Small intestine (tissue), 7 donors: ENCODE data around the gene PACSIN1. TPM values are rescaled to one million over a fixed set of nuclear protein-coding genes. Genes with fewer than 3 reads are reported as not detected.

ENCODE experiments used
- DNase-seq, 2 donors: peaks; one replicate each; pipeline versions ENCODE4 v3.0.0 to v3.0.0-alpha.2; 2013
- FAIRE-seq: peaks from 2 replicates; lab custom pipeline; 2012; peaks lifted over from hg19 to GRCh38; lab: Jason Lieb, UNC
- H3K27ac ChIP-seq, 3 donors: one replicate each; pipeline ENCODE4 v1.5.1; 2013; ENCODE audit warnings: low read length in 2 of 3, mild to moderate bottlenecking in 2 of 3, control low read depth in 1 of 3, inconsistent platforms in 1 of 3, low read depth in 1 of 3, moderate library complexity in 1 of 3
- H3K27me3 ChIP-seq, 3 donors: one replicate each; pipeline ENCODE4 v1.6.1; 2013; ENCODE audit warnings: low read length in 3 of 3, inconsistent platforms in 1 of 3; ENCODE audit not compliant: control insufficient read depth in 3 of 3, insufficient read depth in 3 of 3
- H3K36me3 ChIP-seq, 3 donors: one replicate each; pipeline ENCODE4 v1.6.1; 2013; ENCODE audit warnings: low read length in 3 of 3, inconsistent platforms in 1 of 3, low read depth in 1 of 3, mild to moderate bottlenecking in 1 of 3, moderate library complexity in 1 of 3; ENCODE audit not compliant: control insufficient read depth in 3 of 3, insufficient read depth in 2 of 3
- H3K4me1 ChIP-seq, 3 donors: one replicate each; pipeline ENCODE4 v1.6.1; 2013; ENCODE audit warnings: low read length in 2 of 3, inconsistent platforms in 1 of 3, low read depth in 1 of 3, mild to moderate bottlenecking in 1 of 3, moderate library complexity in 1 of 3; ENCODE audit not compliant: control insufficient read depth in 3 of 3, insufficient read depth in 2 of 3
- H3K4me3 ChIP-seq, 3 donors: one replicate each; pipeline ENCODE4 v1.5.1; 2013; ENCODE audit warnings: low read length in 3 of 3, control low read depth in 1 of 3, inconsistent platforms in 1 of 3, low read depth in 1 of 3, mild to moderate bottlenecking in 1 of 3, moderate library complexity in 1 of 3
- H3K9me3 ChIP-seq, 2 donors: one replicate each; pipeline ENCODE4 v1.6.1; 2013; ENCODE audit warnings: low read depth in 1 of 2, low read length in 1 of 2; ENCODE audit not compliant: control insufficient read depth in 2 of 2, insufficient read depth in 1 of 2
- WGBS, 3 donors: extraction: QIAGEN DNeasy Blood & Tissue Kit; methylation state at CpG; one replicate each; pipeline ENCODE4 v1.1.7; 2013; 5-methylcytosine and 5-hydroxymethylcytosine counted together
- polyA plus RNA-seq, 4 donors: library from polyadenylated mRNA; stranded (reverse) in 3 of 4; unstranded in 1 of 4; fragments of 200-250 nt in 3 of 4; fragments of 120-200 nt in 1 of 4; gene quantifications; one replicate each; pipeline versions ENCODE4 v1.2.1 to v1.2.3, GENCODE V29; 2013
- donor health status: healthy with polysubstance abuse.
- donor health status: control.
- donor health status: control.
- donor health status: Bipolar disorder and iron deficiency.
- donor health status: healthy.

PACSIN1 gene
- polyA plus RNA-seq, 4 donors: 0.19 to 1.6 TPM; not detected in 2

GRCh38 chr6:34543421-34543820 is 77.5 kb downstream of the PACSIN1 start:
- FAIRE-seq (no peak), DNase-seq (no peak)
- Histone ChIP-seq H3K36me3 (no peaks in the 10 kb centered on the region), H3K27ac (no peak overlapping the region), H3K9me3 (no peaks in the 10 kb centered on the region), H3K4me1 (peaks cover 0 to 12% (median 0%) of the 10 kb centered on the region in 3 donors), H3K4me3 (no peak overlapping the region), H3K27me3 (no peaks in the 10 kb centered on the region)
- WGBS, 3 donors: 71 to 81% (median 73%) methylated on average over 5 of the region's 5 CpGs

- Histone ChIP-seq H3K4me1 (peaks cover 0 to 12% (median 0%) of the 10 kb centered on the region in 3 donors), H3K27me3 (no peaks in the 10 kb centered on the region), H3K36me3 (no peaks in the 10 kb centered on the region), H3K27ac (no peak overlapping the region), H3K9me3 (no peaks in the 10 kb centered on the region), H3K4me3 (no peak overlapping the region)
- no peak for FAIRE-seq
- no peak for DNase-seq
- 89 to 93% (median 91%) methylated on average over 27 of the region's 27 CpGs for WGBS, 3 donors
Observed at GRCh38 chr6:34544052-34544604, 78.3 kb downstream of the PACSIN1 start.

GRCh38 chr6:34544776-34545471 is 79.0 kb downstream of the PACSIN1 start:
- Histone ChIP-seq H3K4me1 (peaks cover 0 to 12% (median 0%) of the 10 kb centered on the region in 3 donors), H3K27me3 (no peaks in the 10 kb centered on the region), H3K4me3 (no peak overlapping the region), H3K27ac (no peak overlapping the region), H3K36me3 (no peaks in the 10 kb centered on the region), H3K9me3 (no peaks in the 10 kb centered on the region)
- no peak for DNase-seq
- 64 to 79% (median 67%) methylated on average over 13 of the region's 13 CpGs for WGBS, 3 donors
- no peak for FAIRE-seq

GRCh38 chr6:34546551-34547321 is 80.9 kb downstream of the PACSIN1 start:
- Histone ChIP-seq H3K9me3 (no peaks in the 10 kb centered on the region), H3K36me3 (no peaks in the 10 kb centered on the region), H3K27ac (peak overlapping the region in 1 of 3 donors; percentile 12), H3K4me1 (peaks cover 0 to 12% (median 0%) of the 10 kb centered on the region in 3 donors), H3K27me3 (no peaks in the 10 kb centered on the region), H3K4me3 (no peak overlapping the region)
- 8 to 24% (median 8%) methylated on average over 10 to 11 of the region's 11 CpGs for WGBS, 3 donors
- FAIRE-seq (no peak), DNase-seq (peak in 1 of 2 donors; percentile 67)

- no peaks in the 10 kb centered on the region for H3K9me3 ChIP-seq
- H3K4me1 ChIP-seq: peaks cover 0 to 12% (median 0%) of the 10 kb centered on the region in 3 donors
- H3K4me3 ChIP-seq: no peak overlapping the region
- peak overlapping the region in 1 of 3 donors; percentile 13 for H3K27ac ChIP-seq
- H3K36me3 ChIP-seq: no peaks in the 10 kb centered on the region
- FAIRE-seq (no peak), DNase-seq (peak in 1 of 2 donors; percentile 59)
- H3K27me3 ChIP-seq: no peaks in the 10 kb centered on the region
- WGBS, 3 donors: 16 to 65% (median 35%) methylated on average over 11 of the region's 11 CpGs
Observed at GRCh38 chr6:34547701-34548644, 82.1 kb downstream of the PACSIN1 start.

GRCh38 chr6:34549026-34549803 is 83.3 kb downstream of the PACSIN1 start:
- H3K9me3 ChIP-seq: no peaks in the 10 kb centered on the region
- H3K4me1 ChIP-seq: peaks cover 0 to 12% (median 0%) of the 10 kb centered on the region in 3 donors
- no peak for FAIRE-seq
- H3K4me3 ChIP-seq: no peak overlapping the region
- H3K27me3 ChIP-seq: no peaks in the 10 kb centered on the region
- no peak for DNase-seq
- no peaks in the 10 kb centered on the region for H3K36me3 ChIP-seq
- 80 to 87% (median 87%) methylated on average over 16 of the region's 16 CpGs for WGBS, 3 donors
- no peak overlapping the region for H3K27ac ChIP-seq

- H3K4me1 ChIP-seq: peaks cover 0 to 12% (median 0%) of the 10 kb centered on the region in 3 donors
- no peaks in the 10 kb centered on the region for H3K36me3 ChIP-seq
- 90 to 95% (median 93%) methylated on average over 2 of the region's 2 CpGs for WGBS, 3 donors
- no peak overlapping the region for H3K27ac ChIP-seq
- H3K9me3 ChIP-seq: no peaks in the 10 kb centered on the region
- FAIRE-seq: no peak
- H3K27me3 ChIP-seq: no peaks in the 10 kb centered on the region
- no peak for DNase-seq
- H3K4me3 ChIP-seq: no peak overlapping the region
Observed at GRCh38 chr6:34549804-34550202, 83.9 kb downstream of the PACSIN1 start.
